Measurements from ENCODE around the gene DGKG. TPM values are rescaled to one million over a fixed set of nuclear protein-coding genes. Genes with fewer than 3 reads are reported as not detected.

The DGKG gene
- polyA plus RNA-seq, 4 donors: 0.19 to 4.0 (median 0.92) TPM

GRCh38 chr3:186362537-186362842 is 456 bp upstream of the DGKG start:
- peak overlapping the region in 2 of 3 donors; percentile 39 to 68 for H3K4me3 ChIP-seq (ENCODE audit: low read depth in 1 of 3, low read length in 3 of 3)
- no peaks in the 10 kb centered on the region for H3K9me3 ChIP-seq (ENCODE audit: control insufficient read depth in 2 of 2, insufficient read depth in 1 of 2, low read depth in 1 of 2, low read length in 1 of 2)
- no peak for FAIRE-seq
- WGBS, 3 donors: 21 to 35% (median 29%) methylated on average over 9 of the region's 9 CpGs
- peaks cover 0 to 8% (median 0%) of the 10 kb centered on the region in 3 donors for H3K4me1 ChIP-seq (ENCODE audit: control insufficient read depth in 3 of 3, insufficient read depth in 2 of 3, low read depth in 1 of 3, low read length in 2 of 3)
- no peak for DNase-seq
- H3K36me3 ChIP-seq (ENCODE audit: control insufficient read depth in 3 of 3, insufficient read depth in 2 of 3, low read depth in 1 of 3, low read length in 3 of 3): no peaks in the 10 kb centered on the region
- H3K27me3 ChIP-seq (ENCODE audit: control insufficient read depth in 3 of 3, insufficient read depth in 3 of 3, low read length in 3 of 3): peaks cover 0 to 66% (median 19%) of the 10 kb centered on the region in 3 donors
- no peak overlapping the region for H3K27ac ChIP-seq (ENCODE audit: low read depth in 1 of 3, low read length in 2 of 3)

GRCh38 chr3:186361246-186361761 is 730 bp downstream of the DGKG start:
- H3K4me1 ChIP-seq (ENCODE audit: control insufficient read depth in 3 of 3, insufficient read depth in 2 of 3, low read depth in 1 of 3, low read length in 2 of 3): peaks cover 0 to 8% (median 0%) of the 10 kb centered on the region in 3 donors
- peaks cover 0 to 61% (median 19%) of the 10 kb centered on the region in 3 donors for H3K27me3 ChIP-seq (ENCODE audit: control insufficient read depth in 3 of 3, insufficient read depth in 3 of 3, low read length in 3 of 3)
- H3K9me3 ChIP-seq (ENCODE audit: control insufficient read depth in 2 of 2, insufficient read depth in 1 of 2, low read depth in 1 of 2, low read length in 1 of 2): no peaks in the 10 kb centered on the region
- WGBS, 3 donors: 2 to 3% (median 3%) methylated on average over 26 of the region's 26 CpGs
- no peaks in the 10 kb centered on the region for H3K36me3 ChIP-seq (ENCODE audit: control insufficient read depth in 3 of 3, insufficient read depth in 2 of 3, low read depth in 1 of 3, low read length in 3 of 3)
- FAIRE-seq (no peak), DNase-seq (peak in 1 of 2 donors; percentile 9)
- H3K27ac ChIP-seq (ENCODE audit: low read depth in 1 of 3, low read length in 2 of 3): no peak overlapping the region
- peak overlapping the region in 2 of 3 donors; percentile 39 to 68 for H3K4me3 ChIP-seq (ENCODE audit: low read depth in 1 of 3, low read length in 3 of 3)

GRCh38 chr3:186360779-186361178 is 1.3 kb downstream of the DGKG start:
- Histone ChIP-seq H3K4me3 (ENCODE audit: low read depth in 1 of 3, low read length in 3 of 3) (peak overlapping the region in 2 of 3 donors; percentile 39 to 68), H3K27me3 (ENCODE audit: control insufficient read depth in 3 of 3, insufficient read depth in 3 of 3, low read length in 3 of 3) (peaks cover 0 to 61% (median 19%) of the 10 kb centered on the region in 3 donors), H3K27ac (ENCODE audit: low read depth in 1 of 3, low read length in 2 of 3) (peak overlapping the region in 1 of 3 donors; percentile 14), H3K4me1 (ENCODE audit: control insufficient read depth in 3 of 3, insufficient read depth in 2 of 3, low read depth in 1 of 3, low read length in 2 of 3) (peaks cover 0 to 5% (median 0%) of the 10 kb centered on the region in 3 donors), H3K9me3 (ENCODE audit: control insufficient read depth in 2 of 2, insufficient read depth in 1 of 2, low read depth in 1 of 2, low read length in 1 of 2) (no peaks in the 10 kb centered on the region), H3K36me3 (ENCODE audit: control insufficient read depth in 3 of 3, insufficient read depth in 2 of 3, low read depth in 1 of 3, low read length in 3 of 3) (no peaks in the 10 kb centered on the region)
- 5 to 8% (median 6%) methylated on average over 26 to 27 of the region's 27 CpGs for WGBS, 3 donors
- no peak for FAIRE-seq
- DNase-seq: no peak

- Histone ChIP-seq H3K4me3 (ENCODE audit: low read depth in 1 of 3, low read length in 3 of 3) (no peak overlapping the region), H3K9me3 (ENCODE audit: control insufficient read depth in 2 of 2, insufficient read depth in 1 of 2, low read depth in 1 of 2, low read length in 1 of 2) (no peaks in the 10 kb centered on the region), H3K27me3 (ENCODE audit: control insufficient read depth in 3 of 3, insufficient read depth in 3 of 3, low read length in 3 of 3) (peaks cover 0 to 46% (median 19%) of the 10 kb centered on the region in 3 donors), H3K36me3 (ENCODE audit: control insufficient read depth in 3 of 3, insufficient read depth in 2 of 3, low read depth in 1 of 3, low read length in 3 of 3) (no peaks in the 10 kb centered on the region), H3K4me1 (ENCODE audit: control insufficient read depth in 3 of 3, insufficient read depth in 2 of 3, low read depth in 1 of 3, low read length in 2 of 3) (peaks cover 0 to 5% (median 0%) of the 10 kb centered on the region in 3 donors), H3K27ac (ENCODE audit: low read depth in 1 of 3, low read length in 2 of 3) (peak overlapping the region in 1 of 3 donors; percentile 42)
- FAIRE-seq (no peak), DNase-seq (peak in 1 of 2 donors; percentile 83)
- 18 to 37% (median 34%) methylated on average over 3 of the region's 3 CpGs for WGBS, 3 donors
Observed at GRCh38 chr3:186359078-186359477, 3.0 kb downstream of the DGKG start.

- Histone ChIP-seq H3K27ac (ENCODE audit: low read depth in 1 of 3, low read length in 2 of 3) (no peak overlapping the region), H3K4me1 (ENCODE audit: control insufficient read depth in 3 of 3, insufficient read depth in 2 of 3, low read depth in 1 of 3, low read length in 2 of 3) (no peaks in the 10 kb centered on the region), H3K9me3 (ENCODE audit: control insufficient read depth in 2 of 2, insufficient read depth in 1 of 2, low read depth in 1 of 2, low read length in 1 of 2) (no peaks in the 10 kb centered on the region), H3K4me3 (ENCODE audit: low read depth in 1 of 3, low read length in 3 of 3) (no peak overlapping the region), H3K36me3 (ENCODE audit: control insufficient read depth in 3 of 3, insufficient read depth in 2 of 3, low read depth in 1 of 3, low read length in 3 of 3) (no peaks in the 10 kb centered on the region), H3K27me3 (ENCODE audit: control insufficient read depth in 3 of 3, insufficient read depth in 3 of 3, low read length in 3 of 3) (peaks cover 0 to 23% (median 7%) of the 10 kb centered on the region in 3 donors)
- FAIRE-seq (no peak), DNase-seq (no peak)
- 91 to 96% (median 91%) methylated on average over 5 of the region's 5 CpGs for WGBS, 3 donors
Observed at GRCh38 chr3:186356152-186356551, 5.9 kb downstream of the DGKG start.

GRCh38 chr3:186354100-186354499 is 7.9 kb downstream of the DGKG start:
- H3K4me3 ChIP-seq (ENCODE audit: low read depth in 1 of 3, low read length in 3 of 3): no peak overlapping the region
- H3K4me1 ChIP-seq (ENCODE audit: control insufficient read depth in 3 of 3, insufficient read depth in 2 of 3, low read depth in 1 of 3, low read length in 2 of 3): no peaks in the 10 kb centered on the region
- no peak overlapping the region for H3K27ac ChIP-seq (ENCODE audit: low read depth in 1 of 3, low read length in 2 of 3)
- DNase-seq (no peak), FAIRE-seq (no peak)
- WGBS, 3 donors: 51 to 87% (median 77%) methylated on average over 5 of the region's 5 CpGs
- no peaks in the 10 kb centered on the region for H3K9me3 ChIP-seq (ENCODE audit: control insufficient read depth in 2 of 2, insufficient read depth in 1 of 2, low read depth in 1 of 2, low read length in 1 of 2)
- peaks cover 0 to 10% (median 3%) of the 10 kb centered on the region in 3 donors for H3K27me3 ChIP-seq (ENCODE audit: control insufficient read depth in 3 of 3, insufficient read depth in 3 of 3, low read length in 3 of 3)
- H3K36me3 ChIP-seq (ENCODE audit: control insufficient read depth in 3 of 3, insufficient read depth in 2 of 3, low read depth in 1 of 3, low read length in 3 of 3): no peaks in the 10 kb centered on the region

GRCh38 chr3:186352369-186352768 is 9.7 kb downstream of the DGKG start:
- H3K27me3 ChIP-seq (ENCODE audit: control insufficient read depth in 3 of 3, insufficient read depth in 3 of 3, low read length in 3 of 3): peaks cover 0 to 8% (median 0%) of the 10 kb centered on the region in 3 donors
- DNase-seq (no peak), FAIRE-seq (no peak)
- no peaks in the 10 kb centered on the region for H3K9me3 ChIP-seq (ENCODE audit: control insufficient read depth in 2 of 2, insufficient read depth in 1 of 2, low read depth in 1 of 2, low read length in 1 of 2)
- WGBS, 3 donors: 57 to 72% (median 65%) methylated on average over 4 of the region's 4 CpGs
- H3K27ac ChIP-seq (ENCODE audit: low read depth in 1 of 3, low read length in 2 of 3): no peak overlapping the region
- no peak overlapping the region for H3K4me3 ChIP-seq (ENCODE audit: low read depth in 1 of 3, low read length in 3 of 3)
- H3K36me3 ChIP-seq (ENCODE audit: control insufficient read depth in 3 of 3, insufficient read depth in 2 of 3, low read depth in 1 of 3, low read length in 3 of 3): no peaks in the 10 kb centered on the region
- no peaks in the 10 kb centered on the region for H3K4me1 ChIP-seq (ENCODE audit: control insufficient read depth in 3 of 3, insufficient read depth in 2 of 3, low read depth in 1 of 3, low read length in 2 of 3)

- 65 to 91% (median 77%) methylated on average over 5 of the region's 5 CpGs for WGBS, 3 donors
- no peaks in the 10 kb centered on the region for H3K4me1 ChIP-seq (ENCODE audit: control insufficient read depth in 3 of 3, insufficient read depth in 2 of 3, low read depth in 1 of 3, low read length in 2 of 3)
- no peaks in the 10 kb centered on the region for H3K9me3 ChIP-seq (ENCODE audit: control insufficient read depth in 2 of 2, insufficient read depth in 1 of 2, low read depth in 1 of 2, low read length in 1 of 2)
- H3K36me3 ChIP-seq (ENCODE audit: control insufficient read depth in 3 of 3, insufficient read depth in 2 of 3, low read depth in 1 of 3, low read length in 3 of 3): no peaks in the 10 kb centered on the region
- DNase-seq (no peak), FAIRE-seq (no peak)
- no peak overlapping the region for H3K27ac ChIP-seq (ENCODE audit: low read depth in 1 of 3, low read length in 2 of 3)
- no peak overlapping the region for H3K4me3 ChIP-seq (ENCODE audit: low read depth in 1 of 3, low read length in 3 of 3)
- peaks cover 0 to 2% (median 0%) of the 10 kb centered on the region in 3 donors for H3K27me3 ChIP-seq (ENCODE audit: control insufficient read depth in 3 of 3, insufficient read depth in 3 of 3, low read length in 3 of 3)
Observed at GRCh38 chr3:186342197-186342596, 19.8 kb downstream of the DGKG start.

- H3K27me3 ChIP-seq (ENCODE audit: control insufficient read depth in 3 of 3, insufficient read depth in 3 of 3, low read length in 3 of 3): peaks cover 0 to 2% (median 0%) of the 10 kb centered on the region in 3 donors
- no peak for FAIRE-seq
Observed at GRCh38 chr3:186340204-186340603, 21.8 kb downstream of the DGKG start.

More at GRCh38 chr3:186340204-186340603, 21.8 kb downstream of the DGKG start:
- DNase-seq: no peak
- Histone ChIP-seq H3K27ac (ENCODE audit: low read depth in 1 of 3, low read length in 2 of 3) (no peak overlapping the region), H3K36me3 (ENCODE audit: control insufficient read depth in 3 of 3, insufficient read depth in 2 of 3, low read depth in 1 of 3, low read length in 3 of 3) (no peaks in the 10 kb centered on the region), H3K4me3 (ENCODE audit: low read depth in 1 of 3, low read length in 3 of 3) (no peak overlapping the region), H3K9me3 (ENCODE audit: control insufficient read depth in 2 of 2, insufficient read depth in 1 of 2, low read depth in 1 of 2, low read length in 1 of 2) (no peaks in the 10 kb centered on the region), H3K4me1 (ENCODE audit: control insufficient read depth in 3 of 3, insufficient read depth in 2 of 3, low read depth in 1 of 3, low read length in 2 of 3) (no peaks in the 10 kb centered on the region)
